OCI-LY7 (cell line): ENCODE results near the gene MFAP2. TPM values are rescaled to one million over a fixed set of nuclear protein-coding genes. Genes with fewer than 3 reads are reported as not detected.
A peak's percentile ranks its signal among the peaks of the same experiment; 100 is the strongest.
"Not testable (repeated sequence)": the region's sequence is repeated elsewhere in the genome, so short reads cannot be mapped to it uniquely, and the experiment has no call there.

Experiments
- BruUV-seq: library from RNA; stranded (reverse); fragments of 400-500 nt; replicated peaks from 2 replicates; lab custom pipeline; 2021; lab: Mats Ljungman, UMichigan
- CTCF ChIA-PET: fragments of 300-600 bp; sonication (Branson Sonifier 250); formaldehyde crosslinking; loops from one replicate; lab custom pipeline; 2022; ENCODE audit warnings: antibody characterized with exemption; ENCODE audit not compliant: unreplicated experiment; lab: Charles Lee
- POLR2A ChIA-PET: fragments of 300-600 bp; sonication (Branson Sonifier 250); formaldehyde crosslinking; loops from one replicate; lab custom pipeline; 2022; ENCODE audit warnings: antibody characterized with exemption; lab: Charles Lee
- DNase-seq: peaks from one replicate; pipeline ENCODE4 v3.0.0-alpha.2; 2015; ENCODE audit warnings: low spot score
- H2AFZ ChIP-seq: fragments of 200-600 bp; sonication (generic), shearing (Covaris generic); 2 replicates; pipeline ENCODE4 v1.6.1; 2014; ENCODE audit warnings: mild to moderate bottlenecking, antibody characterized with exemption, low read length, moderate library complexity
- H3K27ac ChIP-seq: fragments of 200-600 bp; sonication (generic); 2 replicates; pipeline ENCODE4 v1.5.1; 2014; ENCODE audit warnings: mixed run types, low read depth, mild to moderate bottlenecking, moderate library complexity, low read length, inconsistent platforms; ENCODE audit not compliant: poor library complexity, severe bottlenecking
- H3K36me3 ChIP-seq: fragments of 200-600 bp; sonication (generic); 2 replicates; pipeline ENCODE4 v1.6.1; 2014; ENCODE audit warnings: mild to moderate bottlenecking, antibody characterized with exemption, low read length, moderate library complexity, mixed read lengths; ENCODE audit not compliant: insufficient read depth
- H3K4me1 ChIP-seq: fragments of 200-600 bp; sonication (generic); 2 replicates; pipeline ENCODE4 v1.5.1; 2014; ENCODE audit warnings: mild to moderate bottlenecking, low read length; ENCODE audit not compliant: insufficient read depth, poor library complexity, severe bottlenecking
- H3K4me2 ChIP-seq: fragments of 200-600 bp; sonication (generic); 2 replicates; pipeline ENCODE4 v1.6.1; 2014; ENCODE audit warnings: mild to moderate bottlenecking, low read length
- H3K4me3 ChIP-seq: fragments of 200-600 bp; sonication (generic); 2 replicates; pipeline ENCODE4 v1.5.1; 2014; ENCODE audit warnings: mild to moderate bottlenecking, low read depth, low read length; ENCODE audit not compliant: poor library complexity, severe bottlenecking
- H3K79me2 ChIP-seq: fragments of 200-600 bp; sonication (generic); 2 replicates; pipeline ENCODE4 v1.6.1; 2016; ENCODE audit warnings: low read depth, mild to moderate bottlenecking, low read length, moderate library complexity, mixed read lengths; ENCODE audit not compliant: insufficient read depth
- H3K9me2 ChIP-seq: fragments of 200-600 bp; sonication (generic); 2 replicates; pipeline ENCODE4 v1.6.1; 2016; ENCODE audit warnings: mild to moderate bottlenecking, low read length, mixed read lengths; ENCODE audit not compliant: insufficient read depth
- H3K9me3 ChIP-seq: fragments of 200-600 bp; sonication (generic); 2 replicates; pipeline ENCODE4 v1.6.1; 2014; ENCODE audit warnings: mild to moderate bottlenecking, mixed run types, low read length, mixed read lengths
- H4K20me1 ChIP-seq: fragments of 200-600 bp; sonication (generic); 2 replicates; pipeline ENCODE4 v1.6.1; 2014; ENCODE audit warnings: mild to moderate bottlenecking, antibody characterized with exemption, low read length, moderate library complexity, mixed read lengths; ENCODE audit not compliant: insufficient read depth
- EZH2phosphoT487 ChIP-seq: fragments of 200-600 bp; sonication (generic); IDR thresholded peaks from 2 replicates; pipeline ENCODE4 v1.6.1; 2018; ENCODE audit warnings: low read depth, borderline replicate concordance, mild to moderate bottlenecking, mixed run types, antibody characterized with exemption, low read length, moderate library complexity, mixed read lengths
- intact Hi-C: fragments of 100-400 bp; cut with micrococcal nuclease; formaldehyde crosslinking; loops from one replicate; pipeline ENCODE4 v1.10.0; 2022; ENCODE audit not compliant: unreplicated experiment
- total RNA-seq, 2 experiments: library from RNA; depleted of rRNA in 1 of 2; stranded (reverse); fragments of >200 nt in 1 of 2; shearing (Covaris generic) in 1 of 2; gene quantifications; 2 replicates each; pipeline ENCODE4 v1.2.3, GENCODE V29; 2014 to 2022
- TF ChIP-seq, protein P1 (sequence below): fragments of 200-600 bp; sonication (generic); conservative IDR thresholded peaks from 2 replicates; pipeline ENCODE4 v1.5.1; 2014; ENCODE audit warnings: mild to moderate bottlenecking, antibody characterized with exemption, low read length, moderate library complexity, mixed read lengths

The MFAP2 gene
- total RNA-seq, 2 experiments from 2014 or later: not detected

DNA sequence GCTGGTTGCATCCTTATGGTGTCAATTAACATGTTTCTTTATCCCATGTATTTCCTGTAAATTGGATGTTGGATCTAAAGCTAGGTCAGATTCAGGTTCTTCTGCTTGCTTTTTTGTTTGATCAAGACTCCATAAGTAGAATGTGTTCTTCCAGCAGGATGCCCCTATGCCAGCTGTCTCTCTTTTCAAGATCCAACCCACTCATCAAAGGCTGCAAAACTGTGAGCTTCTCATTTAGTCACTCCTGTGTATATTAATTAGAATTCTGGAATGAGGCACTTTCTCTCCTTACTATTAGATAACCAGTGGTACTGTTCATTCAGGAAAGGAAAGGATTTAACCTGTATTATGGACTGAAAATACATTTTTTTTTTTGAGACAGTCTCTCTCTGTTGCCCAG is 46.5 kb downstream of the MFAP2 start:
- DNase-seq, H3K9me2 ChIP-seq, H3K79me2 ChIP-seq, H2AFZ ChIP-seq, H3K4me2 ChIP-seq, H3K4me1 ChIP-seq, H4K20me1 ChIP-seq, H3K4me3 ChIP-seq, H3K27ac ChIP-seq, H3K9me3 ChIP-seq, intact Hi-C loops, CTCF ChIA-PET: not testable (repeated sequence)
- BruUV-seq: TSS peak; percentile 64
- POLR2A ChIA-PET: interaction anchor here (0.7 kb wide), 3 partner anchors 18 to 481 kb away, joined by 3 read pairs; no protein-coding TSS in a partner anchor
- H3K36me3 ChIP-seq: peaks cover 11% of the 10 kb centered on the region; the same call in 1 of the 2 replicates

DNA sequence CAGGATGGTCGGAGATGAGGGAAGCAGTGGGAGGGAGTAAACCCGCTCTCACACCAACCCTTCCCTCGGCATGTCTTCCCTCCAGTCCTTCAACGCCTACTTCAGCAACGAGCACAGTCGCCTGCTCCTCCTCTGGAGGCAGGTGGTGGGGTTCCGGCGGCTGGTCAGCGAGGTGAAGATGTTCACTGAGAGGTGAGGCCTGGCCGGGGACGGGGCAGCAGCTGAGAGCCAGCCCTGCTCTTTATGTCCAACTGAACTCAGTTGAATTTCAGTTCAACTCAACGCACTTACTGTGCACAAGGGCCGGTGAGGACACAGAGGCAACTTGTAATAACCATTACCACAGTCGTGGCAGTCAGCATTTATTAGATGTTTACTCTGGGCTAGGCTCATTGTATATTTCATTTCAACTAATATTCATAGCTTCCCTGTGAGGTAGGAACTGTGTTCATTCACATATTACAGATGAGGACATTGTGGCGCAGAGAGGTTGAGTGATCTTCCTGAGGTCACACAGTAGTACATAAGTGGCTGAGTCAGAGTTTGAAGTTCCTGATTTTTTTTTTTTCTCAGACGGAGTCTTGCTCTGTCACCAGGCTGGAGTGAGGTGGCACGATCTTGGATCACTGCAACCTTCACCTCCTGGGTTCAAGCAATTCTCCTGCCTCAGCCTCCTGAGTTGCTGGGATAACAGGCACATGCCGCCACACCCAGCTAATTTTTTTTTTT is 49.0 kb downstream of the MFAP2 start:
- intact Hi-C loops, H3K27ac ChIP-seq, H2AFZ ChIP-seq, H3K79me2 ChIP-seq, H3K4me2 ChIP-seq, POLR2A ChIA-PET, H3K4me3 ChIP-seq, H3K36me3 ChIP-seq, H3K9me3 ChIP-seq, H3K9me2 ChIP-seq, BruUV-seq, DNase-seq, H4K20me1 ChIP-seq, H3K4me1 ChIP-seq, CTCF ChIA-PET: not testable (repeated sequence)

DNA sequence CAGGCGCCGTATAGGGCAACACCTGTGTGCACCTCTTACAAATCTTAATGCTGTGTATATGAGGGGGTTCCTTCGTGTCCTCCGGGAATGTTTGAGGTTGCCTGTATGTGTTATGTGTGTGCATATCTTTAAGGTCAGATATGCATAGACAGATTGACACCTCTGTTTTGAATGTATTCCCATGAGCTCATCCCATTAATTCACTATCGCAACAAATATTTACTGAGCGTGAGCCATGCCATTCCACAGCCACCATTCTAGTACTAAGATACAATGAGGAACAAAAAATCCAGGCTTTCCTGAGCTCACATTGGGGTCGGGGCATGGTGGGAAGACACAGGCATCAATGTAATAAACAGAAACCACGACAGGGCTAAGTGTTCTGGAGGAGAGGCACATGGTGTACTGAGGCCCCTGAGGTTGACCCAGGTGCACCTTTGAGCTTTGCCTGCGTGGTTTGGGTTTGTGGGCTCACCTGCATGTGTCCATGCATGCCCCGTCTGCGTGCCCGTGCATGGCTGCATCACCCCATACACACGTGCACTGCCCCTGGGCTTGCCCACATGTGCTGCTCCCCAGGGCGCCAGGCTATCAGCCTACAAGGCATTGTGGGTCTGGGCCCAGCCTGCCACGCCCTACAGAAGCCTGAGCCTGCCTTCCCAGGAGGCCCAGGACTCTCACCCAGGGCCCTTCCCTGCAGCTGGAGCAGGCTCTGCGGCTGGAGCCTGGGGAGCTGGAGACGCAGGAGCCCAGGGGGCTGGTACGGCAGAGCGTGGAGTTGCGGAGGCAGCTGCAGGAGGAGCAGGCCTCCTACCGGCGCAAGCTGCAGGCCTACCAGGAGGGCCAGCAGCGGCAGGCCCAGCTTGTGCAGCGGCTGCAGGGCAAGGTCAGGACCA is 51.0 kb downstream of the MFAP2 start:
- CTCF ChIA-PET, H2AFZ ChIP-seq, DNase-seq, H4K20me1 ChIP-seq, H3K9me2 ChIP-seq, H3K79me2 ChIP-seq, BruUV-seq, H3K4me1 ChIP-seq, H3K9me3 ChIP-seq, POLR2A ChIA-PET, H3K4me3 ChIP-seq, H3K36me3 ChIP-seq, H3K27ac ChIP-seq, intact Hi-C loops, H3K4me2 ChIP-seq: not testable (repeated sequence)

DNA sequence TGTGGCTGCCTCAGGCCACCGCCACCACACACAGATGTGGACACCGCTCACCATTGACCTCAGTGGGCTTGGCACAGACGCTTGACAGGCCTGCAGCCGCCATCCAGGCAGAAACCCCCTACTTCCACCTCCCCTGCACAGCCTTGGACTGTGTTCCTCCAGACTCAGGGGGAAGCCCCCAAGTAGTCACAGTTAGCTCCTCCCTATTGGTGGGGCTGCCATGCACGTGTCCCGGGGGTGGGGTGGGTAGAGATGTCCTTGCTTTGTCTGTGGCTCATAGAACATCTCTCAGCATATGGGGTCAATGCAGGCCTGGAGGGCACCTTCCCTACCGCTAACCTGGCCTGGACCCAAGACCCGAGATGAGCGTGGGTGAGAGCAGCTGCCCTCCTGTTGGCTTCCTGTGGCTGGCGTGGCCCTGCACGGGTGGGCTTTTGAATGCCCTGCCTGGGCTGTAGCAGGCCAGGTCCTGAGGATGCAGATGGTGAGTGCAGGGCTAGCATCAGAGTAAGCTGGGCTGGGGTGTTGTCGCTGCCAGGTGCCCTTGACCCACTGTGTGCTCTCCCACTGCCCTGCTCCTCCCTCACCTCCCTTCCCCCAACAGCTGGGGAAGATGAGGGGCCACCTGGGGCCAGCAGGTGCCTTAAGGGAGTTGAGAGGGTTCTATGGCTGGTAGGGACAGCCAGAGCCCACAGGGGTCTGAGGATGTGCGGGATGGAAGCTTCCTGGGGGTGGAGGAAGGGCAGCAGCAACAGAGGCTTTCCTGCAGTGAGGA is 52.5 kb downstream of the MFAP2 start:
- TF ChIP-seq, protein P1, sequence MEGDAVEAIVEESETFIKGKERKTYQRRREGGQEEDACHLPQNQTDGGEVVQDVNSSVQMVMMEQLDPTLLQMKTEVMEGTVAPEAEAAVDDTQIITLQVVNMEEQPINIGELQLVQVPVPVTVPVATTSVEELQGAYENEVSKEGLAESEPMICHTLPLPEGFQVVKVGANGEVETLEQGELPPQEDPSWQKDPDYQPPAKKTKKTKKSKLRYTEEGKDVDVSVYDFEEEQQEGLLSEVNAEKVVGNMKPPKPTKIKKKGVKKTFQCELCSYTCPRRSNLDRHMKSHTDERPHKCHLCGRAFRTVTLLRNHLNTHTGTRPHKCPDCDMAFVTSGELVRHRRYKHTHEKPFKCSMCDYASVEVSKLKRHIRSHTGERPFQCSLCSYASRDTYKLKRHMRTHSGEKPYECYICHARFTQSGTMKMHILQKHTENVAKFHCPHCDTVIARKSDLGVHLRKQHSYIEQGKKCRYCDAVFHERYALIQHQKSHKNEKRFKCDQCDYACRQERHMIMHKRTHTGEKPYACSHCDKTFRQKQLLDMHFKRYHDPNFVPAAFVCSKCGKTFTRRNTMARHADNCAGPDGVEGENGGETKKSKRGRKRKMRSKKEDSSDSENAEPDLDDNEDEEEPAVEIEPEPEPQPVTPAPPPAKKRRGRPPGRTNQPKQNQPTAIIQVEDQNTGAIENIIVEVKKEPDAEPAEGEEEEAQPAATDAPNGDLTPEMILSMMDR: no peak
- TF ChIP-seq EZH2phosphoT487: no peak
- BruUV-seq: no TSS peak
- Histone ChIP-seq H3K36me3 (no peaks in the 10 kb centered on the region; the same call in 1 of the 2 replicates), H3K27ac (no peak overlapping the region), H3K4me2 (no peak overlapping the region), H4K20me1 (no peaks in the 10 kb centered on the region), H3K9me3 (no peaks in the 10 kb centered on the region), H3K4me1 (peaks cover 1% of the 10 kb centered on the region), H2AFZ (no peak overlapping the region), H3K4me3 (no peak overlapping the region), H3K79me2 (no peaks in the 10 kb centered on the region), H3K9me2 (no peaks in the 10 kb centered on the region)
- CTCF ChIA-PET: no interaction called here
- intact Hi-C loops: no loop called here
- POLR2A ChIA-PET: interaction anchor here (0.5 kb wide), 1 partner anchor 463 kb away, joined by 3 read pairs; no protein-coding TSS in a partner anchor
- no peak for DNase-seq
